HG02981 (cell line): Measurements from ENCODE around the gene JMJD1C.
A peak's percentile ranks its signal among the peaks of the same experiment; 100 is the strongest.
"Not testable (repeated sequence)": the region's sequence is repeated elsewhere in the genome, so short reads cannot be mapped to it uniquely, and the experiment has no call there.

Source experiments
- ATAC-seq: cut with Tn5 transposase; IDR thresholded peaks from one replicate; pipeline ENCODE4 v1.9.1; 2021; ENCODE audit warnings: mild to moderate bottlenecking, moderate library complexity; ENCODE audit not compliant: unreplicated experiment

JMJD1C gene

DNA sequence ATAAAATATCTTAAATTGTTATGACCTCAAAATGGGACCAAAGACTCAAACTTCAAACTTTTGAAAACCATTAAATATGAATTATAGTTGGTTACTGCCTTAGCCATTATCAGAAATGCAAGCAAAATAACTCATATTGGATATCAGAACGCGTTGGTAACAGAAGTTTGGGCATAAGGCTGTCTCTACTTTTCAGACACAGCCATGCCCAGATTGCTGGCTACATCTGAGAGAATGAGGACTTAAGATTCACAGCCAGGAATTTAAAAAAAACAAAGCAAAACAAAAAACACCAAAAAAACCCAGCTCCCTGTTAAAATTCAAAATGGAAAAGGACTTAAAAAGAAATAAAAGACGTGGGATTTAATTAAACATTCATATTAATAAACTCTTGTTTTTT lies 161.6 kb downstream of the JMJD1C start:
- ATAC-seq: no peak

DNA sequence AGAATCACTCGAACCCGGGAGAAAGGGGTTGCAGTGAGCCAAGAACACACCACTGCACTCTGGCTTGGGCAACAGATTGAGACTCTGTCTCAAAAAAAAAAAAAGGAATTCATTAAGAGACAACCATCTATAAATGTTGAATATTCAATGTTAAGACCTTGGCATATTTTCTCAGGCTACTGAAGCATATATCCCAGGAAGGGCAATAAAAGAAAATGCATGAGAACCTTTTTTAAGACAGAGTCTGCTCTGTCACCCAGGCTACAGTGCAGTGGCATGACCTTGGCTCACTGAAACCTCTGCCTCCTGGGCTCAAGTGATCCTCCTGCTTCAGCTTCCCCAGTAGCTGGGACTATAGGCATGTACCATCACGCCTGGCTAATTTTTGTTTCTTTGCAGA lies 165.0 kb downstream of the JMJD1C start:
- ATAC-seq: no peak

DNA sequence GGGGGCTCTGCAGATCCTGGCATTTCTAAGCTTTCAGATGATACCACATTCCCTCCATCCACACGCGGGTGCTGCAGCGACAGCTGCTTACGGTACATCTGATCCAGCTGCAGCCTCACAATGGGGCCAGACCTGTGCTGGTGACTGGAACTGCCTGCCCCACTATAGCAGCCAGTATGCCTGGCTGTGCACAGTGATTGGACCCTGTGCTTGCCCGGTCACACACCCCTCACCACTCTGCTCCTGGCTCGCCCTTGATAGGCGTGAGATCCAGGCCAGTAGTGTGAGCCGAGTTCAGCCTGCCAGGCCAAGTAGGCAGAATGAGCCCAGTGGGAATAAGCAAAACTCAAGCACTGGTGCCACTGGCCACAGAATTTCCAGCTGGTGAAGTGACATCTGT lies 167.8 kb downstream of the JMJD1C start:
- ATAC-seq: no peak

DNA sequence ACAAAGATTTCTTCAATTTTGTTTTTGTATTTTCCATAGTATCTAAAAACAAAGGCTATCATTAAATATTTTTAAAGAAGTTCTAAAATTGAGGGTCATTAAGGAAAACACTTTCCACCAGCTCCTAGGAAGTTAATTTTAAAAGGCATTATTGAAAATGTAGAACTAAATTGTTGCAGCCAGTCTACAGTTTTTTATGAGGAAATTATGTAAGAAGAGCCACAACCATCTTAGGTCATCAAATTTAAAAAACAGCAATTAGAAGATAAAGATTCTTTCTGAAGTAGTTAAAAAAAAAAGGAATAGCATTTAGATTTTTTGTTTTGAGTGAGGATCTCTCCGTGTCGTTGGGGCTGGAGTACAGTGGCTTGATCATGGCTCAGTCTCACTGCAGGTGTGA lies 171.0 kb downstream of the JMJD1C start:
- ATAC-seq: no peak

- not testable (repeated sequence) for ATAC-seq
Observed at GRCh38 chr10:63292847-63293246, 172.9 kb downstream of the JMJD1C start.

- ATAC-seq: no peak
Observed at GRCh38 chr10:63288170-63288569, 177.6 kb downstream of the JMJD1C start.

DNA sequence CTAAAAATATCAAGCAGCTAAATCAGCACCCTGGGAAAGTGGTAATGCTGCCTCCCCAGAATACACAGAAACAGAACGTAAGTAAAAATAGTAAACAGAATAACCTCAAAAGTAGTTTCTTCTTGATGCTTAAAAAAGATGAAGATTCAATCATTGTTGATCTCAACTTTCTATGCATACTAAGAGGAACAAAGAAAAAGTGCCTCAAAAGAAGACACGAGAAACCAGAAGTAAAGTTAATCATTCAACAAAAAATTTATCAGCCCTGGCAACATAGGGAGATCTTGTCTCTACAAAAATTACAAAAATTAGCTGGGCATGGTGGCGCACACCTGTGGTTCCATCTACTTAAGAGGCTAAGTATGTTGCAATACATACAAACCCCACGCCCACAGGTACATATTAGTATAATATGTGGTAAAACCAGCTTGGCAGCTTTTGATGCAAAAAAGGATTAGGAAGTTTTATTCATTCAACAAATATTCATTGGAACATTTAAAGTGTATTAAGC lies 179.0 kb downstream of the JMJD1C start:
- peak; percentile 78 for ATAC-seq

DNA sequence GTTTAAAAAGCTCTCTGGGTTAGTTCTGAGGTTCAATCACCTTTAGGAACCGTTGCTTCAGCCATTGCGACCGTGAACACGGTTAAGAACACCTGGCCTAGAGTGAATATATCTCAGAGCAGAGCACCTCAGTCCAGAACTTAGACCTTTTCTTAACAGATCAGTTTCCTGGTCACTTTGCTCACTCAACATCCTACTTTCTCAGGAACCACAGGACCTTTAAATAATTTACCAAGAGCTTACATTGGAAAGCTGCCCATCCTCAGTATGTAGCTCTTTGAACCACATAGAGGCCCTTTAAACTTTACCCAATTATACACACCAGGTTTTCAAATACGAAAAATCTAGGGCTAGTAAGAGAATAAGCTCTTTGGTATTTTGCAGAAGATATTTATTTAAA lies 179.4 kb downstream of the JMJD1C start:
- peak; percentile 54 for ATAC-seq

DNA sequence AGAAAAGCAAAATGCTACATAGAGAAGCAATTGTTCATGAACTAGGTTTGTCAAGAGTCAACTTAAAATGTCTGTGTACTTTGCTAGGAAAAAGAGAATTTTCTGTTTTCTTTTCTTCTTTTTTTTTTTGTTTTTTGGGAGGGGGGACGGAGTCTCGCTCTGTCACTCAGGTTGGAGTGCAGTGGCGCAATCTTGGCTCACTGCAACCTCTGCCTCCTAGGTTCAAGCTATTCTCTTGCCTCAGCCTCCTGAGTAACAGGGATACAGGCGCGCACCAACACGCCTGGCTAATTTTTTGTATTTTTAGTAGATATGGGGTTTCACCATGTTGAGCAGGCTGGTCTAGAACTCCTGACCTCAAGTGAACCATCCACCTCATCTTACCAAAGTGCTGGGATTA lies 181.9 kb downstream of the JMJD1C start:
- not testable (repeated sequence) for ATAC-seq

DNA sequence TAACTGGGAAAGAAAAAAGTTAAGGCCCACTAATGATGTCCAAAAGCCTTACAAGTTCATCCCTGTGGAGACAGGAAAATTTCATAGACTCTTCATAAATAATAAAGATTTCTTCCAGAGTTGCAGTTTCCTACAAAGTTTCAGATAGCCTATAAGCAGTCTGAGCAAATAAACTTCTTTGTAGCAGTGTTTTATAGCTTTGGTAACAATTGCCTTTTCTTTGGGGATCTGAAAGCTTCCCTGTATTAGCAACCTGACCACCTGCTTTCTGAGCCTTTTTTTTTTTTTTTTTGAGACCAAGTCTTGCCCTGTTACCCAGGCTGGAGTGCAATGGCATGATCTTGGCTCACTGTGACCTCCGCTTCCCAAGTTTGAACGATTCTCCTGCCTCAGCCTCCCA lies 182.7 kb downstream of the JMJD1C start:
- no peak for ATAC-seq

- no peak for ATAC-seq
Observed at GRCh38 chr10:63281967-63282366, 183.8 kb downstream of the JMJD1C start.

GRCh38 chr10:63280386-63280785 lies 185.4 kb downstream of the JMJD1C start:
- no peak for ATAC-seq

DNA sequence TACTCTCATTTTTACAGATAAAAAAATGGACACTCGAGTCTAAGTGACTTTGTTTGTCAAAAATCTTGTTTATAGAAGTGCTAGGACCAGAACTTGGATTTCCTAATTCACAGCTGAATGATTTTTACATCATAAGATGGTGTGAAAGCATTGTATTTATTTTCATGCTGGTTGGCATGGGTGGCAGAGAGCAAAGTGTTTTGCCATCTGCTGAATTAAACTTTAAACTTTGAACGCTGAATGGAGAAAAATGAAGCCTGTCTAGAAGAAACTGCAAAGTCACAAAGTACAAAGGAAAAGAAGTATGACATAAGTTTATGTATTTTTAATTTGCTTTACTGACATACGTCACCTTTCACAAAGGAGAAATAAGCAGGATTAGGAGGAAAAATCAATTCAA lies 190.7 kb downstream of the JMJD1C start:
- no peak for ATAC-seq

- ATAC-seq: no peak
Observed at GRCh38 chr10:63273577-63273976, 192.2 kb downstream of the JMJD1C start.

DNA sequence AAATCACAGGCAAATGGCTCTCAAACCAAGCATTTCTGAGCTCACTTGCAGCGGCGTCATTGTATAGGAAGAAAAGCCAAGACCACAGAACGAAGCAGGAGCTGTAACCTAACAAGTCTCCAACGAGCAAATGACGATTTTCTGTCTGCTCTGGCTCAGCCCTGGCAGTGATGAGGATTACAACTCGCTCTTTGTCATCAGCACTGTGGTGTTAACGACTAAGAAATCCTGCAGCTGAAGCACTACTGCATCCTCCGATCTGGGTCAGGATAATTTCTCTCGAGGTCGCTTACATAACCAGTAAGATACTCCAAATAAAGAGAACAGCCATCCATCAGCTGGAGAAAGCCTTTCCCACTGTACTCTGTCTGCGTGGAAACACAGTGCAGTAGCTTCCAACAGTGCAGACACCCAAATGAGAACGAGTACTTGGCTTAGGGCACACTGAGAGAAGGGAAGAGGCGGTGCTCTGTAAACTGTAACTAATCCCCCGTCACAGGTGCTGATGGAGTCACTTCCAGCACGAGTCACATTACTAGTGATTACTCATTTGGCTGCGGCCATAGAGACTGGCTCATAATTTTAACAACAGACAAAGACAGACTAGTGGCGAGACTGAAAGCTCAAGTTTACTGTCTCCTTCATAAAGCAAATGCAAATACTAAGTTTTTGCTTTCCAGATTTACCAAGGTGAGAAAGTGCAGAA lies 196.8 kb downstream of the JMJD1C start:
- peak; percentile 93 for ATAC-seq

- ATAC-seq: no peak
Observed at GRCh38 chr10:63268149-63268797, 197.5 kb downstream of the JMJD1C start.

GRCh38 chr10:63267414-63268148 lies 198.2 kb downstream of the JMJD1C start:
- ATAC-seq: no peak

DNA sequence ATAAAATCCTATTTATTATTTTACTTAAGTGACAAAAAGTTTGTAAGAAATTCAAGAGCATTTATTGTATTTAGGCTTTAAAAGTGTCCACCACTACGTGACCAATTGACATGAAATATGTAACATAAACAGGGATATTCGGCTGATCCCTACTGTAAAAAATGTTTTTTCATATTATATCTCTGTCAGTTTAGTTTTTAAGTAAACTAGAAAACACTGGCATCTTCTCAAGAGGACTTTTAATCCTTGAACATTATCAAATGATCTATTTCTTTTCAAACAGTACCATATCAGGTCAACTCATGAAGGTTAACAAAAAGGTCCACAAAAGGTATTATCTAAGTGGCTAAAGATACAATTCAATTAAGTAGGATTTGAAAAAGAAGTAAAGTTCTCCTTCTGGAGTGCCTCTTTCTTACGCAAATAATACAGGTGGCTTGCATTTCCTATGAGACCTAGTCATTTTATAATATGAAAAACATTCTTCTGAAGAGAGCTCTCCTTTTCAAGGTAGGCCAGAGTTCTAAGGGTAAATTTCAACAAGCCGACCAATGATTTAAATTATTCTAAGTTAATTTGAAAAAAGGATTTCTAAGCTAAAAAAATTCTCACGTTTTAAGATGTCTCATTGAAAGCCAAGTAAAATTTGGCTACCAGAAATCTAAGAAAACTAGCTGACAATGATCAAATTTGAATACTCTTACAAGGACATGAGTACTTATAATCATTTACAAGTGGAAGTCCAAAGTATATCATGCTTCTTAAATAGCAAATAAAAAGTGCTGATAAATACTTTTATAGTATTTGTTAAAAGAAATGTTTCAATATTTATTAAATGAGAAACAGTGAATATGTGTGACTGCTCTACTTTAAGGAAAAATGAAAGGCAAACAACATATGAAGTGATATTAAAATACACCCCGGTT lies 199.1 kb downstream of the JMJD1C start:
- ATAC-seq: no peak

- ATAC-seq: no peak
Observed at GRCh38 chr10:63265683-63266235, 200.0 kb downstream of the JMJD1C start.

DNA sequence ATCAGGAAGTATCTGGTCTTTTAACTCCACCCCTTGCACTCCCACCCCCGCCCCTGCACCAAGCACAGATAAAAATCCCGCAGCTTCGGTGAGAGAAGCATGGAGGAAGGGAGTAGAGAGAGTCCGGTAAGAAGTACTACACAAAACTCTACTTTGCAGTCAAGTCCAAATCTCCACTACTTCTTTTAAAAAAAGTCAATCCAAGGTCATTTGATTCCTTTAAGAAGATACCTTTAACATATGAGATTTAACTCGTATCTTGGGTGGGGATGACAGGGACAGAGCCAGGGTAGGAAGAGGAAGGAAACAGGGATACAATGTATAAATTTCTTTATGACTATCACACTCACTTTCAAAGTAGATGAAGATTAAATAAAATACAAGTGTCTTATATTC lies 200.6 kb downstream of the JMJD1C start:
- no peak for ATAC-seq
